NCI-H2107 treated with DMSO at 0.1 percent for 48 hours (cell line): ENCODE results near the gene RPRD1A.
"Not testable (repeated sequence)": the region's sequence is repeated elsewhere in the genome, so short reads cannot be mapped to it uniquely, and the experiment has no call there.

Experiments
- DNase-seq: peaks from one replicate; lab custom pipeline; 2025; ENCODE audit not compliant: unreplicated experiment; lab: John Stamatoyannopoulos, UW

The RPRD1A gene

GRCh38 chr18:36031903-36032302, 35.5 kb downstream of the RPRD1A start:
- no peak for DNase-seq

- no peak for DNase-seq
Observed at GRCh38 chr18:36031407-36031806, 36.0 kb downstream of the RPRD1A start.

GRCh38 chr18:36028859-36029258, 38.5 kb downstream of the RPRD1A start:
- no peak for DNase-seq

- no peak for DNase-seq
Observed at GRCh38 chr18:36025025-36025424, 42.3 kb downstream of the RPRD1A start.

- DNase-seq: not testable (repeated sequence)
Observed at GRCh38 chr18:36024241-36024640, 43.1 kb downstream of the RPRD1A start.

GRCh38 chr18:36023336-36023735, 44.0 kb downstream of the RPRD1A start:
- DNase-seq: no peak

- DNase-seq: no peak
Observed at GRCh38 chr18:36020174-36020711, 47.1 kb downstream of the RPRD1A start.

- no peak for DNase-seq
Observed at GRCh38 chr18:36017232-36017631, 50.1 kb downstream of the RPRD1A start.

GRCh38 chr18:36015629-36016028, 51.7 kb downstream of the RPRD1A start:
- DNase-seq: no peak

- no peak for DNase-seq
Observed at GRCh38 chr18:36012891-36013290, 54.5 kb downstream of the RPRD1A start.

GRCh38 chr18:36009214-36009613, 58.1 kb downstream of the RPRD1A start:
- no peak for DNase-seq

- no peak for DNase-seq
Observed at GRCh38 chr18:36006997-36007396, 60.4 kb downstream of the RPRD1A start.

- no peak for DNase-seq
Observed at GRCh38 chr18:35999925-36000324, 67.4 kb downstream of the RPRD1A start.

GRCh38 chr18:35998967-35999366, 68.4 kb downstream of the RPRD1A start:
- no peak for DNase-seq

- no peak for DNase-seq
Observed at GRCh38 chr18:35993013-35993412, 74.3 kb downstream of the RPRD1A start.

GRCh38 chr18:35991696-35992095, 75.7 kb downstream of the RPRD1A start:
- no peak for DNase-seq

- no peak for DNase-seq
Observed at GRCh38 chr18:35983818-35984217, 83.5 kb downstream of the RPRD1A start.

GRCh38 chr18:35983147-35983546, 84.2 kb downstream of the RPRD1A start:
- no peak for DNase-seq

- no peak for DNase-seq
Observed at GRCh38 chr18:35982409-35983114, 84.8 kb downstream of the RPRD1A start.

- no peak for DNase-seq
Observed at GRCh38 chr18:35979112-35979511, 88.2 kb downstream of the RPRD1A start.

GRCh38 chr18:35974181-35974580, 93.2 kb downstream of the RPRD1A start:
- DNase-seq: peak; percentile 89

- DNase-seq: no peak
Observed at GRCh38 chr18:35973650-35974049, 93.7 kb downstream of the RPRD1A start.
